NCI-H748 treated with DMSO at 0.1 percent for 48 hours (cell line): ENCODE results near the gene KCNJ9.
"Not testable (repeated sequence)": the region's sequence is repeated elsewhere in the genome, so short reads cannot be mapped to it uniquely, and the experiment has no call there.

Source experiments
- DNase-seq: peaks from one replicate; lab custom pipeline; 2025; lab: John Stamatoyannopoulos, UW

KCNJ9 gene

DNA sequence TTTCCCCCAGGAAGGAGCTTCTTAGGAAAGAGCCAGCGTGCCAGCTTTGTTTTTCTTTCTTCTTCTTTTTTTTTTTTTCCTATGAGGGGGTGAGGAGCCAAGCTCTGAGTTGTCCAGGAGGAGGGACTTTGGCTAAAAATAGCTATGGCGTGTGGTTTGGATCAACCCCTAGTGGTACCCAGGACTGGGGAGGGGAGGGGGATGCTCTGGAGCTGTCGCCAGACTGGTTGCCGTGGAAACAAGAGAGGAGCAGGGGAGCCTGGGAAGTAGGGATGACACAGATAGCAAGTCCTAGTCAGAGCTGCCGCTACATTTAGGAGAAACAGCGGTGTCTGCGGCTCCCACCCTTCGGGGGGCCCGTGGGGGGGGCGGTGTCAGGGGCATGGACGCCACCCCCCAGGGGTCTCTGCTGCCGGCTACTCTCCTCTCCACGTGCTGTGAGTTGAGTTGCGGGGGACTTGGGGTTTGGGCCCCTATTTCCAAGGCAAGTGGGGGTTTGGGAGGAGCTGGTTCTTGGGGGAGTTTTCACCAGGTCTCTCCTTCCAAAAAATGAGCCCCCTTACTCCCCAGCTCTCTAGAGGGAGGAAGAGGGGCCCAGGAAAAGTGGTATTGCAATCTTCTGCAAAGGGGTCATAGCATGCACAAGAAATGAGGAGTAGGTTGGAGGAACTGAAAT, at the start of gene KCNJ9:
TSS of gene KCNJ9 (plus strand) at position 278 of the 676 bp plus-strand sequence. CDS start 2,493 bp downstream, outside the sequence.
- DNase-seq: no peak

DNA sequence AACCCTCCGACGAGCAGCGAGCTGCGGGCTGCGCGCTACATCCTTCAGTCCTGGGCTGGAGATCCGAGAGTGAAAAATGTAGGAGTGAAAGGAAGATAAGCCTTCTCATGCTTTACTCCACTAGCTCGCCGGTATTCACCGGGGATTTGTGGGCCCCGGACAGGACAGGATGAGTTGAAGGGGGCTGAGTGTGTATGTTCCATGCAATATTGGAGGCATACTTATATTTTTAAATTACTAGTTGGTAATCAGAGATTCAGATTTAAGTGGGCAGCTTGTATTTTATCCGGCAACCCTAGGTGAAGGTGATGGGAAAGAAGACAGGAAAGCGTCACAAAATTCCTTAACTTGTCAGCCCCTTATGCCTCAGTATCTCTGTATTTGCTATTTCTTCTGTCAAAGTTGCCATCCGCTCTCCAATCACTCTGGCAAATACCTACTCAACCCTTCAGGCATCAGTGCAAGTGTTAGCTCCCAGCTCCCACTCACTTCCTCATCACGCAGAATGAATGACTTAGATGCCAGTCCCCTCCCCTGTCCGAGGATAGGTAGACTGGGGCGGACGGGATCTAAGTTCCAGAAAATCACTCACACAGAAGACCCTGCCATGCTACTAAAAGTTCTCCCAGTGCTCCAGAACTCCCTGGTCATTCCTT, 49.0 kb upstream of the KCNJ9 start:
- no peak for DNase-seq

- DNase-seq: no peak
Observed at GRCh38 chr1:160040476-160040875, 40.9 kb upstream of the KCNJ9 start.

DNA sequence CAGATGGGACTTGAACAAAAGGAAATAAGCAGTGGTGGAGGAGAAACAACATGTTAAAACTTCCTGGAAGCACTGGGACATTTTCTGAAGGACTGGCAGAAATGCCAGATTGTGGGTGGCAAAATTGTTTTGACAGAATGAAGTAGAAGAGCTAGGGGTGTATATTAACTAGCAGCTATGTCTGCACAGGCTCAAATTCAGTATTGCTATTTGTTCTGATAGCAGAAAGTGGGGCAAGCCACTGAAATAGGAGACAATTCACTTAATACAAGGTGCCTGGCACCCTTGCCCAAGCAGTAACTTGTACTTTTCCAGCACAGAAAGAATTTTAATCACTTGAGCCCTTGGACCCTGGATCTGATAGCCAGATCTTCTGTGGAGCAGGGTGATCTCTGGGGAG, 37.8 kb upstream of the KCNJ9 start:
- DNase-seq: no peak

DNA sequence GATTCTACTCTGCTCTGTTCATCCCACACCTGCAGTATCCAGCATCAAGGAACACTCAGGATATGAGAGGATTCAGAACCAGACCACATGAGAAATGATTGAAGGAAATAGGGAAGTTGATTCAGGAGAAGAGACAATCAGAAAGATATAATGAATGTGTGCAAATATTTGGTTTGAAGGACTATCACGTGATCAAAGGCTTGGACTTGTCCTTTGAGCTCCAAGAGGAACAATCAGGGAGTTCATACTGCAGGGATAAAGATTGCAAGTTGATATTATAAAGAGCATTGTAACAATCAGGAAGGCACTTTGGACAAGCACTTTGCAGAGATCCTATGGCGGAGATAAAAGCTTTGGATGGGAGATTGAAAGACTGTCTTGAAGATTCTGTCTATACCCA, 35.7 kb upstream of the KCNJ9 start:
- DNase-seq: no peak

DNA sequence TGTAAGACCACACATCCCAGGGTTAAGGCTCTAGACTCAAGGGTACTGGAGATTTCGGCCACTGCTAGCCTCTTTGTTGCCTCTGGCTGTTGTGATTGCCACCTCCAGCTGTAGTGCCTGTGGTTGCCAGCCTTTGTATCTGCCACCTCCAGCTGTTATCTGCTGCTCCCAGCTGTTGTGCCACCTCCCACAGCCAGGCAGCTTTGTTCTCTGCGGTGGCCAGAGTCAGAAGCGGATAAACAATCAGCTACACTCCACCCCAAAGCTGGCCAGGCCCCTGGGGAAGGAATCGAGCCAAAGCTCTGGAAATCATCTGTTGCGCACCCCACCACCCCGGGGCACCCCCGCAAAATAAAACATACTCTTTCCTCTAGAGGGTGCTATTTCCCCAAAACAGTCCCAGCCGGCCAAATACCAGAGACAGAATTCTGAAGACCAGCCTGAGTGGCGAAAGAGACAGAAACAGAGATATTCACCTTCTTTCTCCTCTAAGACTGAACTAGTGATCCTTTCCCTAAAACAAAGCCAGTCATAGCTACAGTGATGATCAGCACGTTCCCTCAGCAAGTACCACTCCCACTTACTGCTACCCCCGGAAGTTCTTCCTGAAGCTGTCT, 34.7 kb upstream of the KCNJ9 start:
- no peak for DNase-seq

- DNase-seq: no peak
Observed at GRCh38 chr1:160047111-160047991, 34.0 kb upstream of the KCNJ9 start.

DNA sequence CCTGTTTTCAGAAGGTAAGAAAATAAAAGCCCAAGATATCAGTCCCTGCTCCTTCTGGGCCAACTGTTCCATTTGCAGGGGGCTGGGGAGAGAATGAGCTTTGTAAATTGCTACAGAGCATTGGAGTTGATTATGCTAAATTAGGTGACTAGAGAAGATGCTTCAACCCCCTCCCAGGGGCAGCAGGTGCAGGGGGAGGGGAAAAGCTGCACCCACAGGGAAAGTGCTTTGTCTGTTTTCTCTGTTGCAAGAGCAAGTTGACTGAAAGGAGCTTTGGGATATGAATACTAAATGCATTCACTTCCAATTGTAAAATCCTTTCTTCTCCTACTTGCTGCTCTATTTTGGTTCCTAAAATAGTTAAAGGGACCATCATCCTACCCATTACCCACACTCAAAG, 33.0 kb upstream of the KCNJ9 start:
- DNase-seq: no peak

DNA sequence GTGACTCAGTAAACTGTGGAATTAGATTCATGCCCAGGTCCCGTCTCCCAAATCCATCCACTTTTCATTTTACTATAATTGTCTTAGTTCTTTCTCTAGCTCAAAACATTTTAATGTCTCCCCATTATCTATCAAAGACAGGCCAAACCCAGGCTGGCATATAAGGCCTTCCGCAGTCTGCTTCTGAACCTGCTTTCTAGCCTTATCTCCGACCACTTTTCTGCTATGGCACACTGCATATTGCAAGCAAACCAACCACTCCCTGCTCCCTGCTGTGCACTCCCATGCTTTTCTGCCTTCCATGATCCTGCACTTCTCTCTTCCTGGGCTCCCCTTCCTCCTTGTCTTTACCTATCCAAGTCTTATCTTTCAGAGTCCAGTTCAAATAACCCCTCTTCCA, 32.2 kb upstream of the KCNJ9 start:
- DNase-seq: no peak

- not testable (repeated sequence) for DNase-seq
Observed at GRCh38 chr1:160050182-160050581, 31.2 kb upstream of the KCNJ9 start.

GRCh38 chr1:160050619-160051018, 30.7 kb upstream of the KCNJ9 start:
- DNase-seq: no peak

- no peak for DNase-seq
Observed at GRCh38 chr1:160052936-160053335, 28.4 kb upstream of the KCNJ9 start.

DNA sequence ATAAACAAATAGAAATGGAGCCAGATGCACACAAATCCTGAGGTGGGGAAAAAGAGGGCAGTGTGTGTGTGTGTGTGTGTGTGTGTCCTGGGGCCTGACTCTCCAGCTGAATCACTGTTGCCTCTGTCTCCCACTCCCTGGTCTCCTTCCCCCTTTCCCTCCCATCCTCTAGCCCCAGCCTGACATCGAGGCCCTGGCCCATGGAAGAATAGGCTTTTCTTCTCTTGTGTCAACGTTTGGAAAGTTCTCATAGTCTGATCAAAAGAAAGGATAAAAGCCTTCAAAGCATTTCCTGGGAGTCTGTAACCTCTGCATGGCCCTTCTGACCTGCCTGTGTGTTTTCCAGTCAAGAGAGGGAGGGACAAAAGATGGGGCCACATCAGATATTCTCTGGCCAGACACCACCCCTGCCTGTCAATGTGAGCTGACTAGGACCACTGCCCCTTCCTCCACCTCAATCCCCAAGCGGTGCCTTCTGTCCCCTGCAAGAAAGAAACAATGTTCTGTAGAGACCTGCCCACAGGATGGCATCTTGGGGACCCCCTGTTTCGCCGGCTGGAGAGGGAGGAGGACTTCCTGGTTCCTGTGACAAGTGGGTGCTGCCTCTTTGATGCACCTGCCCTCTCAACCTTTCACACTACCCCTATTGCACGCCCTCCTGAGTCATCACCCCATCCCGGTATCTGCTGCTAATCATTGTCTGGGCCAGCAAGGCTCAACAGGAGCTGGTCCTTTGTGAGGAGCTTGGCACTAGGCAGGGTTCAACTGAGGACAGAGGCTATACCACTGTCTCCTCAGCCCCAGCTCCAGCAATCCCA, 27.6 kb upstream of the KCNJ9 start:
- no peak for DNase-seq

DNA sequence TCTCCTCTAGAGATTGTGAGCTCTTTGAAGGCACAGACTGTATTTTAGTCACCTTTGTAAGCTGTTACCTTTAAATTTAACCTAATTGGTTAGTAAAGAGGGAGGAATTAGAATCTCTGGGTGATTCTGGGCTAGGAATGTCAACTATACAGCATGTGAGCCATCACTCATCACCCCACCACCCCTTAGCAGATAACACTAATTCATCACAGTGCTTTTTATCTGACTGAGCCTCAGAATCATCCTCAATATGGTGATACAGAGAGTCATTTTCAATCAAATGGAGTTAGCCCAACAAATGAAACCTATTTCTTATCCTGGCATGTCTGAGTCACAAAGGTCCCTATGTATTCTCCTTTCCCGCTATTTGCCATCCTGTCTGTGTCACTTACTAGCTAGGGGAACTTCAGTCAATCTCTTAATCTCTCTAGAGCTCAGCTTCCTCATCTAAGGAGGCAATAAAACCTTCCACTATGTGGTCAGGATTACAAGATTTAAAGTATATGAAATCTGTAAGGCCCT, 24.6 kb upstream of the KCNJ9 start:
- DNase-seq: no peak

DNA sequence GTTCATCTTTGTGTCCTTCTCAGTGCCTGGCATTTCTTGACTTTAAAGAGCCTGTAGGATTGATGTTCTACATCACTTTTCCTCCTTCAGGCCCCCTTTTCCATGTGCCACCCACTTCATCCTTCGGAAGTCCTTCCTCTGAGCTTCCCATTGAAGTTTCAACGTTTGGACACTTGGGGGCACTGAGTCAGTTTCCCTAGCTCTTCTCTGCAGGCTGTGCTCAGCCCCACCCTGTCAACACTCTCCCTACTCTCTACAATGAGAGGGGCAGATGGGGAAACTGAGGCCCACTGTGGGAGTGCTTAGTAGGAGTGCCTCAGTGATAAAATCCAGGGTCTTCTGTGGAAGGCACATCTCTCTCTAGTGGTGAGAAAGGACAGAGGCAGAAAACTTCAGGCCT, 23.3 kb upstream of the KCNJ9 start:
- no peak for DNase-seq

GRCh38 chr1:160061369-160062229, 19.7 kb upstream of the KCNJ9 start:
- no peak for DNase-seq

- DNase-seq: no peak
Observed at GRCh38 chr1:160062230-160062532, 19.2 kb upstream of the KCNJ9 start.

- DNase-seq: no peak
Observed at GRCh38 chr1:160063176-160063575, 18.2 kb upstream of the KCNJ9 start.

- no peak for DNase-seq
Observed at GRCh38 chr1:160064164-160064563, 17.2 kb upstream of the KCNJ9 start.

- no peak for DNase-seq
Observed at GRCh38 chr1:160064746-160065145, 16.6 kb upstream of the KCNJ9 start.
